HepG2 (cell line): ENCODE measurements around the gene BCL2L2. TPM values are rescaled to one million over a fixed set of nuclear protein-coding genes. Genes with fewer than 3 reads are reported as not detected.

Source experiments
- HMG20B ChIP-seq: conservative IDR thresholded peaks from 2 replicates; pipeline ENCODE4 v1.6.1; 2016; ENCODE audit warnings: missing genetic modification reagents, missing compliant biosample characterization
- HNF4G ChIP-seq, 2 experiments: sonication (generic) in 1 of 2; formaldehyde crosslinking in 1 of 2; IDR thresholded peaks; 2 replicates each; pipeline versions ENCODE4 v1.4.0 to v1.6.1; 2011 to 2020; ENCODE audit warnings: borderline replicate concordance in 2 of 2, low read depth in 2 of 2, mild to moderate bottlenecking in 2 of 2, low read length in 1 of 2, missing genetic modification reagents in 1 of 2, moderate library complexity in 1 of 2
- KLF15 ChIP-seq: sonication (generic); formaldehyde crosslinking; IDR thresholded peaks from 2 replicates; pipeline ENCODE4 v1.8.1; 2023; ENCODE audit warnings: borderline replicate concordance, mild to moderate bottlenecking, inconsistent platforms, missing genetic modification reagents, mixed read lengths
- NFYC ChIP-seq: IDR thresholded peaks from 2 replicates; pipeline ENCODE4 v1.6.1; 2016; ENCODE audit warnings: missing genetic modification reagents, missing compliant biosample characterization
- PPARG ChIP-seq: conservative IDR thresholded peaks from 2 replicates; pipeline ENCODE4 v1.6.1; 2016; ENCODE audit warnings: missing biosample characterization, missing genetic modification reagents
- PRPF4 ChIP-seq: fragments of 200-400 bp; formaldehyde crosslinking; IDR thresholded peaks from 2 replicates; pipeline ENCODE4 v1.6.1; 2016; ENCODE audit warnings: low read length, low read depth; ENCODE audit not compliant: poor library complexity, severe bottlenecking
- RAD51 ChIP-seq: fragments of 450-650 bp; IDR thresholded peaks from 2 replicates; pipeline ENCODE4 v1.6.1; 2016; ENCODE audit warnings: borderline replicate concordance
- RBFOX2 ChIP-seq: fragments of 200-400 bp; formaldehyde crosslinking; IDR thresholded peaks from 2 replicates; pipeline ENCODE4 v1.6.1; 2017; ENCODE audit warnings: low read depth, mild to moderate bottlenecking, low read length
- SAP130 ChIP-seq: IDR thresholded peaks from 2 replicates; pipeline ENCODE4 v1.6.1; 2016; ENCODE audit warnings: low read depth
- STAG1 ChIP-seq: sonication (generic); formaldehyde crosslinking; IDR thresholded peaks from 2 replicates; pipeline ENCODE4 v1.4.0; 2020; ENCODE audit warnings: missing genetic modification reagents
- TRIM24 ChIP-seq: sonication (generic); formaldehyde crosslinking; IDR thresholded peaks from 2 replicates; pipeline ENCODE4 v1.8.0; 2022; ENCODE audit warnings: mild to moderate bottlenecking, missing genetic modification reagents
- ZBTB42 ChIP-seq: sonication (generic); formaldehyde crosslinking; IDR thresholded peaks from 2 replicates; pipeline ENCODE4 v1.5.0; 2020; ENCODE audit warnings: mild to moderate bottlenecking, missing genetic modification reagents
- ZFP36L1 ChIP-seq: sonication (generic); formaldehyde crosslinking; IDR thresholded peaks from 2 replicates; pipeline ENCODE4 v1.8.0; 2022; ENCODE audit warnings: mild to moderate bottlenecking, missing genetic modification reagents, moderate library complexity
- ZNF136 ChIP-seq: sonication (generic); formaldehyde crosslinking; IDR thresholded peaks from 2 replicates; pipeline ENCODE4 v1.8.1; 2022; ENCODE audit warnings: low read depth, mild to moderate bottlenecking, moderate library complexity, missing genetic modification reagents
- ZNF580 ChIP-seq: IDR thresholded peaks from 2 replicates; pipeline ENCODE4 v1.6.1; 2016; ENCODE audit warnings: low read depth, borderline replicate concordance
- polyA plus RNA-seq, 8 experiments: library from polyadenylated mRNA; depleted of rRNA in 3 of 8; stranded (reverse) in 7 of 8; unstranded in 1 of 8; fragments of >200 nt; fragmentation: Illumina TruSeq in 4 of 8; extraction: Trizol in 4 of 8; gene quantifications; 2 replicates each; pipeline versions ENCODE4 v1.2.1 to v1.2.3, GENCODE V29; 2011 to 2016; ENCODE audit warnings: low read depth in 4 of 8, missing spikeins in 1 of 8, mixed read lengths in 1 of 8; ENCODE audit not compliant: insufficient read depth in 1 of 8
- total RNA-seq, 5 experiments: library from RNA; depleted of rRNA; stranded (reverse); fragments of >200 nt; fragmentation: Illumina TruSeq; extraction: Trizol; gene quantifications; 2 replicates each; pipeline ENCODE4 v1.2.3, GENCODE V29; 2016; ENCODE audit warnings: low read depth in 1 of 5
- TF ChIP-seq, protein P1 (sequence below): IDR thresholded peaks from 2 replicates; pipeline ENCODE4 v1.6.1; 2016; ENCODE audit warnings: missing genetic modification reagents, missing compliant biosample characterization
- TF ChIP-seq, protein P2 (sequence below): sonication (generic); formaldehyde crosslinking; IDR thresholded peaks from 2 replicates; pipeline ENCODE4 v1.4.0; 2020; ENCODE audit warnings: missing genetic modification reagents, mild to moderate bottlenecking, borderline replicate concordance
- TF ChIP-seq, protein P3 (sequence below): sonication (generic); formaldehyde crosslinking; IDR thresholded peaks from 2 replicates; pipeline ENCODE4 v1.4.0; 2020; ENCODE audit warnings: missing genetic modification reagents, borderline replicate concordance
- TF ChIP-seq, protein P4 (sequence below): sonication (generic); formaldehyde crosslinking; IDR thresholded peaks from 2 replicates; pipeline ENCODE4 v1.5.1; 2020; ENCODE audit warnings: missing genetic modification reagents, mild to moderate bottlenecking, borderline replicate concordance
- TF ChIP-seq, protein P5 (sequence below): sonication (generic); formaldehyde crosslinking; IDR thresholded peaks from 2 replicates; pipeline ENCODE4 v1.4.0; 2020; ENCODE audit warnings: mild to moderate bottlenecking, missing genetic modification reagents
- TF ChIP-seq, protein P6 (sequence below): sonication (generic); formaldehyde crosslinking; IDR thresholded peaks from 2 replicates; pipeline ENCODE4 v1.4.0; 2020; ENCODE audit warnings: missing genetic modification reagents, low read depth, mild to moderate bottlenecking, borderline replicate concordance

BCL2L2 gene
- total and polyA plus RNA-seq, 2 of the 13 experiments (the other 11 are each of a cell fraction or from before 2014, with no cell fraction given), result 28.1 to 49.8 TPM

DNA sequence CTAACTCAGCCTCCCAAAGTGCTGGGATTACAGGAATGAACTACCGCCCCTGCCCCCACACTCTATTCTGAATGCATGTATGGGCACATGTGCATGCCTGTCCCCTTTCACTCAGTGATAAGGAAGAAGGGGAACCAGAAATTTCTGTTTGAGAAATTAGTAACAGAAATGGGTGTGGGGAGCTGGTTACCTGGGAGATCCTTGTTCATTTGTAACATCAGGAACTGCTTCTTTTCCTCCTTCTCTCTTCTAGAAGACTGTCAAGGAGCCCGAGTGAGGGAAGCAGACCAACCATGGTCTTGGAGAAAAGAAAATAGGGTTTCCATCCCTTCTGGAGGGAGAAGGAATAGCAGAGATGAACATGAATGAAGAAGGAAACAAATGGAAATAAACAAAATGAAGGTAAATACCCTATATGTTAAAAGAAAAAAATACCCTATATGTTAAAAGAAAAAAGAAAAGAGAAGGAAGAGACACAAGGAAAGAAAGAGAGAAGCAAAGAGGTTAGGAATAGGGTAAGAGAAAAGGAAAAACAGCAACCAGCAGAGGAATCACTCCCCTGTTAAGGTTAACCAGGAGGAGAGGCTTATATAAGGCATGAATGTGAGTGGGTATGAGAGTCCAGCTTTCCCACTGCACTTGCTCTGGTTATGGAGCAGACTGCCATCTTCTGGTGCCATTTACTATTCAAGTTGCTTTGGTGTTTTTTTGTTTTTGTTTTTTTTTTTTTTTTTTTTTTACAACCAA lies 7.2 kb upstream of the BCL2L2 start (continued):
- TF ChIP-seq HNF4G (IDR thresholded peaks at IDR 0.05; ENCODE audit: borderline replicate concordance, low read depth, low read length) (0 out of 2 replicates have a peak, but pooled peaks have one; percentile 12), HNF4G (CRISPR knock-in tag; IDR thresholded peaks at IDR 0.05; ENCODE audit: borderline replicate concordance, low read depth) (no peak), KLF15 (CRISPR knock-in tag) (no peak), RAD51 (0 out of 2 replicates have a peak, but pooled peaks have one; percentile 2), PRPF4 (no peak), ZNF580 (peak; percentile 16; the same call in 1 of the 2 replicates), STAG1 (CRISPR knock-in tag) (peak; percentile 61), RBFOX2 (peak; percentile 37; the same call in 1 of the 2 replicates), NFYC (CRISPR knock-in tag) (peak; percentile 8; the same call in 1 of the 2 replicates), ZFP36L1 (CRISPR knock-in tag) (no peak), ZNF136 (CRISPR knock-in tag) (0 out of 2 replicates have a peak, but pooled peaks have one; percentile 45), TRIM24 (CRISPR knock-in tag) (no peak), SAP130 (CRISPR knock-in tag) (peak; percentile 55), ZBTB42 (CRISPR knock-in tag) (peak; percentile 17; the same call in 1 of the 2 replicates), HMG20B (CRISPR knock-in tag) (no peak), PPARG (0 out of 2 replicates have a peak, but pooled peaks have one; percentile 30)
- TF ChIP-seq, protein P1, sequence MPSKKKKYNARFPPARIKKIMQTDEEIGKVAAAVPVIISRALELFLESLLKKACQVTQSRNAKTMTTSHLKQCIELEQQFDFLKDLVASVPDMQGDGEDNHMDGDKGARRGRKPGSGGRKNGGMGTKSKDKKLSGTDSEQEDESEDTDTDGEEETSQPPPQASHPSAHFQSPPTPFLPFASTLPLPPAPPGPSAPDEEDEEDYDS, result peak; percentile 37; the same call in 1 of the 2 replicates
- TF ChIP-seq, protein P2, sequence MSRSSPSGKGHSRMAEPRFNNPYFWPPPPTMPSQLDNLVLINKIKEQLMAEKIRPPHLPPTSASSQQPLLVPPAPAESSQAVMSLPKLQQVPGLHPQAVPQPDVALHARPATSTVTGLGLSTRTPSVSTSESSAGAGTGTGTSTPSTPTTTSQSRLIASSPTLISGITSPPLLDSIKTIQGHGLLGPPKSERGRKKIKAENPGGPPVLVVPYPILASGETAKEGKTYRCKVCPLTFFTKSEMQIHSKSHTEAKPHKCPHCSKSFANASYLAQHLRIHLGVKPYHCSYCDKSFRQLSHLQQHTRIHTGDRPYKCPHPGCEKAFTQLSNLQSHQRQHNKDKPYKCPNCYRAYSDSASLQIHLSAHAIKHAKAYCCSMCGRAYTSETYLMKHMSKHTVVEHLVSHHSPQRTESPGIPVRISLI, result peak; percentile 87
- TF ChIP-seq, protein P3, sequence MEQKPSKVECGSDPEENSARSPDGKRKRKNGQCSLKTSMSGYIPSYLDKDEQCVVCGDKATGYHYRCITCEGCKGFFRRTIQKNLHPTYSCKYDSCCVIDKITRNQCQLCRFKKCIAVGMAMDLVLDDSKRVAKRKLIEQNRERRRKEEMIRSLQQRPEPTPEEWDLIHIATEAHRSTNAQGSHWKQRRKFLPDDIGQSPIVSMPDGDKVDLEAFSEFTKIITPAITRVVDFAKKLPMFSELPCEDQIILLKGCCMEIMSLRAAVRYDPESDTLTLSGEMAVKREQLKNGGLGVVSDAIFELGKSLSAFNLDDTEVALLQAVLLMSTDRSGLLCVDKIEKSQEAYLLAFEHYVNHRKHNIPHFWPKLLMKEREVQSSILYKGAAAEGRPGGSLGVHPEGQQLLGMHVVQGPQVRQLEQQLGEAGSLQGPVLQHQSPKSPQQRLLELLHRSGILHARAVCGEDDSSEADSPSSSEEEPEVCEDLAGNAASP, result 0 out of 2 replicates have a peak, but pooled peaks have one; percentile 42
- TF ChIP-seq, protein P4, sequence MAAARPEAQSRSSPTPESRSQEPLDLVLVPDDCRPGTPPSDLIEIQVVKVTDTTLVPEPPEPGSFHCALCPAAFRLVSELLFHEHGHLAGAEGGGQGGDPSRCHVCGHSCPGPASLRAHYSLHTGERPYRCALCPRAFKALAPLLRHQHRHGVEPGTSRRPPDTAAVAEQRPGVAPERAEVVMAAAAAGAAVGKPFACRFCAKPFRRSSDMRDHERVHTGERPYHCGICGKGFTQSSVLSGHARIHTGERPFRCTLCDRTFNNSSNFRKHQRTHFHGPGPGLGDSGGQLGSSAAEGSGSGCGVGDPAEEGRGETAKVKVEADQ (CRISPR knock-in tag), result no peak
- TF ChIP-seq, protein P5, sequence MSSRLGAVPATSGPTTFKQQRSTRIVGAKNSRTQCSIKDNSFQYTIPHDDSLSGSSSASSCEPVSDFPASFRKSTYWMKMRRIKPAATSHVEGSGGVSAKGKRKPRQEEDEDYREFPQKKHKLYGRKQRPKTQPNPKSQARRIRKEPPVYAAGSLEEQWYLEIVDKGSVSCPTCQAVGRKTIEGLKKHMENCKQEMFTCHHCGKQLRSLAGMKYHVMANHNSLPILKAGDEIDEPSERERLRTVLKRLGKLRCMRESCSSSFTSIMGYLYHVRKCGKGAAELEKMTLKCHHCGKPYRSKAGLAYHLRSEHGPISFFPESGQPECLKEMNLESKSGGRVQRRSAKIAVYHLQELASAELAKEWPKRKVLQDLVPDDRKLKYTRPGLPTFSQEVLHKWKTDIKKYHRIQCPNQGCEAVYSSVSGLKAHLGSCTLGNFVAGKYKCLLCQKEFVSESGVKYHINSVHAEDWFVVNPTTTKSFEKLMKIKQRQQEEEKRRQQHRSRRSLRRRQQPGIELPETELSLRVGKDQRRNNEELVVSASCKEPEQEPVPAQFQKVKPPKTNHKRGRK (CRISPR knock-in tag), result peak; percentile 25; the same call in 1 of the 2 replicates
- TF ChIP-seq, protein P6, sequence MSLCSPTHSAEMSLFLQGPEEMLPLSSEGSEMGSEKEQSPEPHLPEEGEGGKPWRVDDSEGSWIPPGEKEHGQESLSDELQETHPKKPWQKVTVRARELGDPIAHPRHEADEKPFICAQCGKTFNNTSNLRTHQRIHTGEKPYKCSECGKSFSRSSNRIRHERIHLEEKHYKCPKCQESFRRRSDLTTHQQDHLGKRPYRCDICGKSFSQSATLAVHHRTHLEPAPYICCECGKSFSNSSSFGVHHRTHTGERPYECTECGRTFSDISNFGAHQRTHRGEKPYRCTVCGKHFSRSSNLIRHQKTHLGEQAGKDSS, result 0 out of 2 replicates have a peak, but pooled peaks have one; percentile 28
